Daoy (cell line): ENCODE results near the gene PRCC. TPM values are rescaled to one million over a fixed set of nuclear protein-coding genes. Genes with fewer than 3 reads are reported as not detected.
A peak's percentile ranks its signal among the peaks of the same experiment; 100 is the strongest.

Experiments
- DNase-seq: peaks from one replicate; pipeline ENCODE4 v3.0.0-alpha.2; 2015; ENCODE audit warnings: low read depth
- total RNA-seq: library from RNA; depleted of rRNA; stranded (reverse); fragments of >200 nt; shearing (Covaris generic); gene quantifications from 2 replicates; pipeline ENCODE4 v1.2.3, GENCODE V29; 2014; rRNA removed

PRCC gene
- total RNA-seq = 43.7 and 44.6 TPM in 2 replicates

GRCh38 chr1:156767101-156767878 is at the start of gene PRCC:
PRCC (plus strand) TSS chr1:156767535; CDS start chr1:156767772, 237 bp downstream.
- peak; percentile 99 for DNase-seq

- DNase-seq = no peak
Measured at GRCh38 chr1:156721131-156721530, 46.2 kb upstream of the PRCC start.

GRCh38 chr1:156721535-156721934 is 45.8 kb upstream of the PRCC start:
- no peak for DNase-seq

GRCh38 chr1:156725683-156726280 is 41.6 kb upstream of the PRCC start:
- DNase-seq = peak; percentile 90

- peak; percentile 74 for DNase-seq
Measured at GRCh38 chr1:156726549-156727226, 40.6 kb upstream of the PRCC start.

- no peak for DNase-seq
Measured at GRCh38 chr1:156727492-156727891, 39.8 kb upstream of the PRCC start.

- DNase-seq = peak; percentile 90
Measured at GRCh38 chr1:156727926-156728598, 39.3 kb upstream of the PRCC start, which contains the start of gene METTL25B. METTL25B (plus strand) TSS chr1:156728469; CDS start chr1:156729105, 636 bp downstream.

GRCh38 chr1:156728599-156729462 is 38.5 kb upstream of the PRCC start, which contains the start of gene ISG20L2:
ISG20L2 (minus strand) TSS chr1:156728766; CDS start chr1:156727652, 1,114 bp downstream.
- DNase-seq = peak; percentile 98

- DNase-seq = no peak
Measured at GRCh38 chr1:156733989-156734584, 33.2 kb upstream of the PRCC start.

- DNase-seq = no peak
Measured at GRCh38 chr1:156738407-156738806, 28.9 kb upstream of the PRCC start.

GRCh38 chr1:156738916-156739315 is 28.4 kb upstream of the PRCC start:
- no peak for DNase-seq

- DNase-seq = no peak
Measured at GRCh38 chr1:156740237-156740740, 27.0 kb upstream of the PRCC start.

GRCh38 chr1:156740741-156741480 is 26.4 kb upstream of the PRCC start, which contains the start of gene MRPL24:
MRPL24 (minus strand) TSS chr1:156741088; CDS start chr1:156738704, 2,384 bp downstream.
- peak; percentile 99 for DNase-seq

GRCh38 chr1:156741481-156741983 is 25.8 kb upstream of the PRCC start:
- no peak for DNase-seq

GRCh38 chr1:156742017-156742416 is 25.3 kb upstream of the PRCC start:
- no peak for DNase-seq

- DNase-seq = no peak
Measured at GRCh38 chr1:156742801-156743200, 24.5 kb upstream of the PRCC start.

- no peak for DNase-seq
Measured at GRCh38 chr1:156743367-156744302, 23.7 kb upstream of the PRCC start.

GRCh38 chr1:156744344-156744743 is 23.0 kb upstream of the PRCC start:
- DNase-seq = no peak
